Neural cell (in vitro differentiated cells): ENCODE measurements around the gene PNPLA7. TPM values are rescaled to one million over a fixed set of nuclear protein-coding genes. Genes with fewer than 3 reads are reported as not detected.

Source experiments
- H2AFZ ChIP-seq: fragments of 200-600, 300-800 bp; sonication (generic), shearing (Covaris generic); 2 replicates; pipeline ENCODE4 v1.6.0; 2014; ENCODE audit warnings: low read depth, mild to moderate bottlenecking, antibody characterized with exemption, low read length, moderate library complexity
- H3F3A ChIP-seq: fragments of 200-600 bp; shearing (Covaris generic); 2 replicates; pipeline ENCODE4 v1.6.1; 2016; ENCODE audit warnings: mild to moderate bottlenecking, moderate library complexity, mixed read lengths, antibody characterized with exemption, low read length; ENCODE audit not compliant: insufficient read depth, poor library complexity, severe bottlenecking
- H3K27ac ChIP-seq: fragments of 200-600, 300-800 bp; sonication (generic), shearing (Covaris generic); 2 replicates; pipeline ENCODE4 v1.5.1; 2014; ENCODE audit warnings: mild to moderate bottlenecking, low read length, moderate library complexity
- H3K27me3 ChIP-seq: fragments of 300-800, 200-600 bp; sonication (generic), shearing (Covaris generic); 2 replicates; pipeline ENCODE4 v1.6.0; 2014; ENCODE audit warnings: mild to moderate bottlenecking, low read depth, low read length, moderate library complexity; ENCODE audit not compliant: insufficient read depth
- H3K36me3 ChIP-seq: fragments of 300-800, 200-600 bp; sonication (generic), shearing (Covaris generic); 2 replicates; pipeline ENCODE4 v1.5.1; 2014; ENCODE audit warnings: mild to moderate bottlenecking, antibody characterized with exemption, low read length, moderate library complexity; ENCODE audit not compliant: insufficient read depth
- H3K4me2 ChIP-seq: fragments of 300-800, 200-600 bp; sonication (generic), shearing (Covaris generic); 2 replicates; pipeline ENCODE4 v1.6.0; 2014; ENCODE audit warnings: mild to moderate bottlenecking, low read length
- H3K4me3 ChIP-seq: fragments of 300-800, 200-600 bp; sonication (generic), shearing (Covaris generic); 2 replicates; pipeline ENCODE4 v1.5.1; 2014; ENCODE audit warnings: mild to moderate bottlenecking, low read length, moderate library complexity
- H3K79me2 ChIP-seq: fragments of 200-600 bp; shearing (Covaris generic); replicated peaks from 2 replicates; pipeline ENCODE4 v1.6.0; 2014; ENCODE audit warnings: mild to moderate bottlenecking, low read length, moderate library complexity; ENCODE audit not compliant: insufficient read depth
- H3K9ac ChIP-seq: fragments of 300-800, 200-600 bp; sonication (generic), shearing (Covaris generic); 2 replicates; pipeline ENCODE4 v1.6.1; 2016; ENCODE audit warnings: mild to moderate bottlenecking, low read length, mixed read lengths
- H3K9me2 ChIP-seq: fragments of 200-600 bp; shearing (Covaris generic); 2 replicates; pipeline ENCODE4 v1.6.1; 2016; ENCODE audit warnings: mild to moderate bottlenecking, low read length, mixed read lengths; ENCODE audit not compliant: insufficient read depth
- H3K9me3 ChIP-seq: fragments of 200-600, 300-800 bp; sonication (generic), shearing (Covaris generic); 2 replicates; pipeline ENCODE4 v1.6.1; 2016; ENCODE audit warnings: mild to moderate bottlenecking, mixed run types, low read length, moderate library complexity, mixed read lengths
- H4K20me1 ChIP-seq: fragments of 200-600 bp; shearing (Covaris generic); 2 replicates; pipeline ENCODE4 v1.6.1; 2016; ENCODE audit warnings: mild to moderate bottlenecking, mixed run types; ENCODE audit not compliant: insufficient read depth
- CTCF ChIP-seq: fragments of 450-650 bp; IDR thresholded peaks from 2 replicates; pipeline ENCODE4 v1.5.1; 2014; ENCODE audit warnings: antibody characterized with exemption, mild to moderate bottlenecking, moderate library complexity; ENCODE audit not compliant: poor library complexity, severe bottlenecking
- EP300 ChIP-seq: fragments of 450-650 bp; conservative IDR thresholded peaks from 2 replicates; pipeline ENCODE4 v1.6.1; 2014; ENCODE audit warnings: antibody characterized with exemption, mild to moderate bottlenecking, moderate library complexity; ENCODE audit not compliant: poor library complexity, severe bottlenecking
- EZH2 ChIP-seq: fragments of 200-600, 300-800 bp; shearing (Covaris generic), sonication (generic); IDR thresholded peaks from 2 replicates; pipeline ENCODE4 v1.6.1; 2014; ENCODE audit warnings: antibody characterized with exemption, low read length, borderline replicate concordance, mild to moderate bottlenecking; ENCODE audit not compliant: insufficient read depth, poor library complexity, severe bottlenecking
- MXI1 ChIP-seq: fragments of 450-650 bp; conservative IDR thresholded peaks from 2 replicates; pipeline ENCODE4 v1.6.1; 2014; ENCODE audit warnings: antibody characterized with exemption, mild to moderate bottlenecking; ENCODE audit not compliant: poor library complexity, severe bottlenecking
- POLR2AphosphoS5 ChIP-seq: IDR thresholded peaks from 2 replicates; pipeline ENCODE4 v1.6.1; 2012
- RAD21 ChIP-seq: fragments of 450-650 bp; conservative IDR thresholded peaks from 2 replicates; pipeline ENCODE4 v1.6.1; 2014; ENCODE audit warnings: antibody characterized with exemption, mild to moderate bottlenecking, moderate library complexity
- SMC3 ChIP-seq: fragments of 450-650 bp; conservative IDR thresholded peaks from 2 replicates; pipeline ENCODE4 v1.6.1; 2014; ENCODE audit warnings: antibody characterized with exemption, mild to moderate bottlenecking, moderate library complexity; ENCODE audit not compliant: poor library complexity
- TAF1 ChIP-seq: IDR thresholded peaks from 2 replicates; pipeline ENCODE4 v1.6.1; 2012; ENCODE audit warnings: low read depth
- polyA plus RNA-seq: library from polyadenylated mRNA; depleted of rRNA; stranded (reverse); fragments of >200 nt; gene quantifications from 2 replicates; pipeline ENCODE4 v1.2.3, GENCODE V29; 2014
- TF ChIP-seq, protein P1 (sequence below): IDR thresholded peaks from 2 replicates; pipeline ENCODE4 v1.6.1; 2012; ENCODE audit warnings: borderline replicate concordance

The PNPLA7 gene
- polyA plus RNA-seq, 1 donor from 2014 or later = 0.72 TPM

DNA sequence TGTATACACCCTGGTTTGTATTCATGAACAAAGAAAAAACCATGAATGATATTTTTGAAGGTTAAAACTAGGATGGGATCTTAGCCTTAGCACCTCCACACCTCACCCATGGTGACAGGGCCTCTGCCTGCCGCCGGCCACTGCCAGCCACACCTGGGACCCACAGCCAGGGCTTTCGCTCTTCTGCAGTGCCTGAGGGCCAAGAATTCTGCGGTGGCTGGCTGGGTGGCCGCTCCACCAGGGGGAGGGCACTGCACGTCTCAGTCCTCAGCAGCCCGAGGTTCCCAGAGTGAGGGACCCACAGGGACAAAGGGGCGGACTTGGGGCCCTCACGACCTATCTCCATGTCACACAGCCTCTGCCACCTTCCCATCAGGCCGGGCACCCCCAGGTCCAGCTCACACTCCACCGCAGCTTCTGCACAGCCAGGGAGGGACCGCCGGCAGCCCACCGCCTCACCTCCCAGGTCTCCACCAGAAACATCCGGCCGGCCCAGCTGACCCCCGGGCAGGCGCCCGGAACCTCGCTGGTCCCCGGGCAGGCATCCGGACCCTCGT lies 134.1 kb downstream of the PNPLA7 start:
- Histone ChIP-seq H3K4me2 (no peak overlapping the region), H3K9ac (no peak overlapping the region), H3K9me3 (no peaks in the 10 kb centered on the region), H3K27ac (no peak overlapping the region), H3K4me3 (no peak overlapping the region), H3K36me3 (no peaks in the 10 kb centered on the region), H2AFZ (no peak overlapping the region), H3F3A (no peaks in the 10 kb centered on the region), H3K79me2 (peaks cover 6% of the 10 kb centered on the region), H4K20me1 (no peaks in the 10 kb centered on the region), H3K27me3 (no peaks in the 10 kb centered on the region), H3K9me2 (no peaks in the 10 kb centered on the region)
- TF ChIP-seq, protein P1, sequence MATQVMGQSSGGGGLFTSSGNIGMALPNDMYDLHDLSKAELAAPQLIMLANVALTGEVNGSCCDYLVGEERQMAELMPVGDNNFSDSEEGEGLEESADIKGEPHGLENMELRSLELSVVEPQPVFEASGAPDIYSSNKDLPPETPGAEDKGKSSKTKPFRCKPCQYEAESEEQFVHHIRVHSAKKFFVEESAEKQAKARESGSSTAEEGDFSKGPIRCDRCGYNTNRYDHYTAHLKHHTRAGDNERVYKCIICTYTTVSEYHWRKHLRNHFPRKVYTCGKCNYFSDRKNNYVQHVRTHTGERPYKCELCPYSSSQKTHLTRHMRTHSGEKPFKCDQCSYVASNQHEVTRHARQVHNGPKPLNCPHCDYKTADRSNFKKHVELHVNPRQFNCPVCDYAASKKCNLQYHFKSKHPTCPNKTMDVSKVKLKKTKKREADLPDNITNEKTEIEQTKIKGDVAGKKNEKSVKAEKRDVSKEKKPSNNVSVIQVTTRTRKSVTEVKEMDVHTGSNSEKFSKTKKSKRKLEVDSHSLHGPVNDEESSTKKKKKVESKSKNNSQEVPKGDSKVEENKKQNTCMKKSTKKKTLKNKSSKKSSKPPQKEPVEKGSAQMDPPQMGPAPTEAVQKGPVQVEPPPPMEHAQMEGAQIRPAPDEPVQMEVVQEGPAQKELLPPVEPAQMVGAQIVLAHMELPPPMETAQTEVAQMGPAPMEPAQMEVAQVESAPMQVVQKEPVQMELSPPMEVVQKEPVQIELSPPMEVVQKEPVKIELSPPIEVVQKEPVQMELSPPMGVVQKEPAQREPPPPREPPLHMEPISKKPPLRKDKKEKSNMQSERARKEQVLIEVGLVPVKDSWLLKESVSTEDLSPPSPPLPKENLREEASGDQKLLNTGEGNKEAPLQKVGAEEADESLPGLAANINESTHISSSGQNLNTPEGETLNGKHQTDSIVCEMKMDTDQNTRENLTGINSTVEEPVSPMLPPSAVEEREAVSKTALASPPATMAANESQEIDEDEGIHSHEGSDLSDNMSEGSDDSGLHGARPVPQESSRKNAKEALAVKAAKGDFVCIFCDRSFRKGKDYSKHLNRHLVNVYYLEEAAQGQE = no peak
- TF ChIP-seq MXI1 (no peak), RAD21 (no peak), TAF1 (no peak), EZH2 (no peak), CTCF (no peak), EP300 (no peak), POLR2AphosphoS5 (no peak), SMC3 (no peak)

DNA sequence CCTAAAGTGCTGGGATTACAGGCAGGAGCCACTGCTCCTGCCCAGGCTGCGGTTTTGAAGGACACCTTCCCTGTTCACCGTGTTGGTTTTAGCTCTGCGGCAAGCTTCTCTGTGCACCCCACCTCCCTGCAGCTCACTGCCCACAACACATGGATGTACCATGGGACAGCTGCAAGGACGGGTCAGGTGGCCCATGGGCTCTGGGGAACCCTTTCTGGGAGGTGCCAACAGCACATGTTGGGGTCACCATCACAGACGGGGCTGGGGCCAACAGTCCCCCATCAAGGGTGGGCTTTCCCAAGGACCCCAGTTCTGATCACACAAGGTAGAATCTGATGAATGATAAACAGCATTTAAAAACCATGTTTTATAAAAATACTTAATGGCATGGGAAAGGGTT lies 134.8 kb downstream of the PNPLA7 start:
- no peak overlapping the region for H2AFZ ChIP-seq
- no peak overlapping the region for H3K27ac ChIP-seq
- H3K4me2 ChIP-seq = no peak overlapping the region
- no peak overlapping the region for H3K4me3 ChIP-seq
- H3F3A ChIP-seq = no peaks in the 10 kb centered on the region
- H4K20me1 ChIP-seq = no peaks in the 10 kb centered on the region
- no peaks in the 10 kb centered on the region for H3K27me3 ChIP-seq
- TF ChIP-seq MXI1 (no peak), EZH2 (no peak), RAD21 (no peak), CTCF (no peak)
- TF ChIP-seq, protein P1 = no peak
- no peaks in the 10 kb centered on the region for H3K9me3 ChIP-seq
- no peak overlapping the region for H3K9ac ChIP-seq
- no peaks in the 10 kb centered on the region for H3K9me2 ChIP-seq
- H3K36me3 ChIP-seq = no peaks in the 10 kb centered on the region
- H3K79me2 ChIP-seq = peaks cover 3% of the 10 kb centered on the region
